Calu3 (cell line): Measurements from ENCODE around the gene NLRP4. TPM values are rescaled to one million over a fixed set of nuclear protein-coding genes. Genes with fewer than 3 reads are reported as not detected.

ENCODE experiments used
- BruUV-seq: library from RNA; stranded (reverse); fragments of 400-500 nt; replicated peaks from 2 replicates; lab custom pipeline; 2021; lab: Mats Ljungman, UMichigan
- CTCF ChIA-PET: fragments of 300-600 bp; sonication (Branson Sonifier 250); formaldehyde crosslinking; loops from one replicate; lab custom pipeline; 2022; ENCODE audit warnings: antibody characterized with exemption; lab: Charles Lee
- DNase-seq: peaks from one replicate; pipeline ENCODE4 v3.0.0; 2022
- H3K27ac Mint-ChIP-seq: one replicate; pipeline ENCODE4 v1.8.0; 2022; ENCODE audit warnings: mixed read lengths; ENCODE audit not compliant: unreplicated experiment
- H3K27me3 Mint-ChIP-seq: one replicate; pipeline ENCODE4 v1.8.0; 2022; ENCODE audit warnings: mixed read lengths; ENCODE audit not compliant: unreplicated experiment
- H3K36me3 Mint-ChIP-seq: one replicate; pipeline ENCODE4 v1.8.0; 2022; ENCODE audit warnings: mild to moderate bottlenecking, moderate library complexity, mixed read lengths; ENCODE audit not compliant: insufficient read depth, unreplicated experiment
- H3K4me1 Mint-ChIP-seq: one replicate; pipeline ENCODE4 v1.8.0; 2022; ENCODE audit warnings: mild to moderate bottlenecking, low read depth, mixed read lengths; ENCODE audit not compliant: unreplicated experiment
- H3K4me3 Mint-ChIP-seq: one replicate; pipeline ENCODE4 v1.8.0; 2022; ENCODE audit warnings: mild to moderate bottlenecking, low read depth, moderate library complexity, mixed read lengths; ENCODE audit not compliant: unreplicated experiment
- H3K9me3 Mint-ChIP-seq: one replicate; pipeline ENCODE4 v1.8.0; 2022; ENCODE audit warnings: low read depth, mixed read lengths; ENCODE audit not compliant: unreplicated experiment
- intact Hi-C: fragments of 100-400 bp; cut with micrococcal nuclease; formaldehyde crosslinking; loops from one replicate; pipeline ENCODE4 v1.10.0; 2022; ENCODE audit not compliant: unreplicated experiment
- total RNA-seq: library from RNA; stranded (reverse); gene quantifications from 2 replicates; pipeline ENCODE4 v1.2.3, GENCODE V29; 2022
- TF ChIP-seq, protein P1 (sequence below): fragments of 200-600 bp; IDR thresholded peaks from one replicate; pipeline ENCODE4 v1.8.0; 2022; ENCODE audit warnings: antibody characterized with exemption; ENCODE audit not compliant: unreplicated experiment

Gene NLRP4
- total RNA-seq, 1 experiment from 2014 or later, result not detected

- H3K4me1 Mint-ChIP-seq, result no peaks in the 10 kb centered on the region
- BruUV-seq, result no TSS peak
- DNase-seq, result no peak
- TF ChIP-seq, protein P1, sequence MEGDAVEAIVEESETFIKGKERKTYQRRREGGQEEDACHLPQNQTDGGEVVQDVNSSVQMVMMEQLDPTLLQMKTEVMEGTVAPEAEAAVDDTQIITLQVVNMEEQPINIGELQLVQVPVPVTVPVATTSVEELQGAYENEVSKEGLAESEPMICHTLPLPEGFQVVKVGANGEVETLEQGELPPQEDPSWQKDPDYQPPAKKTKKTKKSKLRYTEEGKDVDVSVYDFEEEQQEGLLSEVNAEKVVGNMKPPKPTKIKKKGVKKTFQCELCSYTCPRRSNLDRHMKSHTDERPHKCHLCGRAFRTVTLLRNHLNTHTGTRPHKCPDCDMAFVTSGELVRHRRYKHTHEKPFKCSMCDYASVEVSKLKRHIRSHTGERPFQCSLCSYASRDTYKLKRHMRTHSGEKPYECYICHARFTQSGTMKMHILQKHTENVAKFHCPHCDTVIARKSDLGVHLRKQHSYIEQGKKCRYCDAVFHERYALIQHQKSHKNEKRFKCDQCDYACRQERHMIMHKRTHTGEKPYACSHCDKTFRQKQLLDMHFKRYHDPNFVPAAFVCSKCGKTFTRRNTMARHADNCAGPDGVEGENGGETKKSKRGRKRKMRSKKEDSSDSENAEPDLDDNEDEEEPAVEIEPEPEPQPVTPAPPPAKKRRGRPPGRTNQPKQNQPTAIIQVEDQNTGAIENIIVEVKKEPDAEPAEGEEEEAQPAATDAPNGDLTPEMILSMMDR, result no peak
- H3K4me3 Mint-ChIP-seq, result no peak overlapping the region
- peaks cover 11% of the 10 kb centered on the region for H3K9me3 Mint-ChIP-seq
- CTCF ChIA-PET, result no interaction called here
- H3K27ac Mint-ChIP-seq, result no peak overlapping the region
- H3K27me3 Mint-ChIP-seq, result no peaks in the 10 kb centered on the region
- intact Hi-C loops, result no loop called here
- no peaks in the 10 kb centered on the region for H3K36me3 Mint-ChIP-seq
Observed at GRCh38 chr19:55867101-55867500, 30.8 kb downstream of the NLRP4 start.

GRCh38 chr19:55870736-55871135 is 34.4 kb downstream of the NLRP4 start:
- BruUV-seq, result no TSS peak
- H3K27ac Mint-ChIP-seq, result no peak overlapping the region
- TF ChIP-seq, protein P1, result no peak
- DNase-seq, result no peak
- intact Hi-C loops, result no loop called here
- CTCF ChIA-PET, result no interaction called here
- no peak overlapping the region for H3K4me3 Mint-ChIP-seq
- no peaks in the 10 kb centered on the region for H3K36me3 Mint-ChIP-seq
- no peaks in the 10 kb centered on the region for H3K4me1 Mint-ChIP-seq
- H3K27me3 Mint-ChIP-seq, result no peaks in the 10 kb centered on the region
- H3K9me3 Mint-ChIP-seq, result peaks cover 12% of the 10 kb centered on the region

DNA sequence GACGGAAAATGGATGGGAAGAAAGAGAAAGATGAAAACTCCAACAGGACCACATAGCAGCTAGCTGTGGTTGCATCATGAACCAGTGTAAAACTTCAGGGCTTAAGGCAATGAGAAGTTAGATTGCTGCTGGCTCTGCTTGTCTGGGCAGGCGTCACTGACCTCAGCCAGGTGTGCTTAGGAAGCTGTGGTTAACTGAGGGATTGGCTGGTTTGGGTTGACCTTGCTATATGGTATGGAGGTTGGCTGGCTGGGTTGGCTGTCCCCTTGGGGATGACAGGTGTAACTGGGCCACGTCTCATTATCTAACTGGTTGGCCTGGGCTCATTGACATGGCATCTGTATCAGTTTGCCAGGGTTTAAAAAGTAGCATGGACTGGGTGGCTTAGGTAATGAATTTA is 40.9 kb downstream of the NLRP4 start:
- H3K9me3 Mint-ChIP-seq, result peaks cover 10% of the 10 kb centered on the region
- TF ChIP-seq, protein P1, result no peak
- CTCF ChIA-PET, result no interaction called here
- no peak overlapping the region for H3K27ac Mint-ChIP-seq
- no peaks in the 10 kb centered on the region for H3K36me3 Mint-ChIP-seq
- no peaks in the 10 kb centered on the region for H3K27me3 Mint-ChIP-seq
- no peak overlapping the region for H3K4me3 Mint-ChIP-seq
- no peaks in the 10 kb centered on the region for H3K4me1 Mint-ChIP-seq
- DNase-seq, result no peak
- intact Hi-C loops, result no loop called here
- no TSS peak for BruUV-seq

GRCh38 chr19:55882626-55883025 is 46.3 kb downstream of the NLRP4 start:
- H3K36me3 Mint-ChIP-seq, result no peaks in the 10 kb centered on the region
- H3K27me3 Mint-ChIP-seq, result no peaks in the 10 kb centered on the region
- no peak overlapping the region for H3K4me3 Mint-ChIP-seq
- no peak for DNase-seq
- no TSS peak for BruUV-seq
- CTCF ChIA-PET, result no interaction called here
- intact Hi-C loops, result no loop called here
- no peaks in the 10 kb centered on the region for H3K4me1 Mint-ChIP-seq
- TF ChIP-seq, protein P1, result no peak
- no peak overlapping the region for H3K27ac Mint-ChIP-seq
- H3K9me3 Mint-ChIP-seq, result peaks cover 6% of the 10 kb centered on the region
